ENCODE results near the gene MC2R. TPM values are rescaled to one million over a fixed set of nuclear protein-coding genes. Genes with fewer than 3 reads are reported as not detected.

MC2R gene
- total RNA-seq, 1 donor from 2014 or later: not detected

DNA sequence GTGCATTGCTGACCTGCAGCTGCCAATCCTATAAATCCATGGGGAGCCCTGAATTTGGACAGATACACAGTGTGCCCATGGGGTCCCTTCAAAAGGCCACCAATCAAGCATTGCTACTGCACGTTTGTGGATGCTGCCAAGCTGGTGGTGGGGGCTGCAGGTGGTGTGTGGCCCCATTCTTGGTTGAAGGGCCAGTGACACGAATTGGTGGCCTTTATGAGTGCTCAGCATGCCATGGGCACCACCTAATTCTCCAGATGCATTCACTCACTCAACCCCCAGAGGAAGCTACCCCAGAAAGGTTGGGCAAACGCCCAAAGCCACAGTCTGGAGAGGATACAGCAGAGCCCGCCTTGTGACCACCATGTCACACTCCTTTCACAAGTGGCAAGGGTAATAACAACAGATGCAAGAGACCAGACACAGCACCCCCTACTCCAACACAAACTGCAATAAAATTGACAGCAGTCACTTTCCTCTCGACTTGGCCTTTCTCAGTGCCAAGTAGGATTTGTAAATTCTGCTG is 27.1 kb downstream of the MC2R start:
- no peaks in the 10 kb centered on the region for H3K36me3 ChIP-seq
- no peak overlapping the region for H3K4me3 ChIP-seq
- no peaks in the 10 kb centered on the region for H3K27me3 ChIP-seq (ENCODE audit: low read depth)
- intact Hi-C loops (cut with DNase I): no loop called here
- no peaks in the 10 kb centered on the region for H3K4me1 ChIP-seq
- no peak for DNase-seq
- H3K9me3 ChIP-seq: no peaks in the 10 kb centered on the region
- TF ChIP-seq, protein P1, sequence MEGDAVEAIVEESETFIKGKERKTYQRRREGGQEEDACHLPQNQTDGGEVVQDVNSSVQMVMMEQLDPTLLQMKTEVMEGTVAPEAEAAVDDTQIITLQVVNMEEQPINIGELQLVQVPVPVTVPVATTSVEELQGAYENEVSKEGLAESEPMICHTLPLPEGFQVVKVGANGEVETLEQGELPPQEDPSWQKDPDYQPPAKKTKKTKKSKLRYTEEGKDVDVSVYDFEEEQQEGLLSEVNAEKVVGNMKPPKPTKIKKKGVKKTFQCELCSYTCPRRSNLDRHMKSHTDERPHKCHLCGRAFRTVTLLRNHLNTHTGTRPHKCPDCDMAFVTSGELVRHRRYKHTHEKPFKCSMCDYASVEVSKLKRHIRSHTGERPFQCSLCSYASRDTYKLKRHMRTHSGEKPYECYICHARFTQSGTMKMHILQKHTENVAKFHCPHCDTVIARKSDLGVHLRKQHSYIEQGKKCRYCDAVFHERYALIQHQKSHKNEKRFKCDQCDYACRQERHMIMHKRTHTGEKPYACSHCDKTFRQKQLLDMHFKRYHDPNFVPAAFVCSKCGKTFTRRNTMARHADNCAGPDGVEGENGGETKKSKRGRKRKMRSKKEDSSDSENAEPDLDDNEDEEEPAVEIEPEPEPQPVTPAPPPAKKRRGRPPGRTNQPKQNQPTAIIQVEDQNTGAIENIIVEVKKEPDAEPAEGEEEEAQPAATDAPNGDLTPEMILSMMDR (IDR thresholded peaks at IDR 0.05): no peak
- ATAC-seq: no peak
- no peak overlapping the region for H3K27ac ChIP-seq

DNA sequence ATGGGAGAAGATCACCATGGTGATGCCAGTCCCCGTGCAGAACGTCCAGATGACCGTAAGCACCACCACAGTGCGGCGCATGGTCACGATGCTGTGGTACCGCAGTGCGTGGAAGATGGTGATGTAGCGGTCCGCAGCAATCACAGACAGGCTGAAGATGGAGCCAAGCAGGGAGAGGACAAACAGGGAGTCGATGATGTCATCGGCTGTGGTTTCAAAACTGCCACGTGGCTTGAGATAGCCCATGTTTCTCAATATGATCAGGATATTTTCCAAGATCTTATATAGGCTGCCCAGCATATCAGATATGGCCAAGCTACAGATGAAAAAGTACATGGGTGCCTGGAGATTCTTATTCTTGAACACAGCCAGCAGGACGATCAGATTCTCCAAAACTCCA is 30.3 kb downstream of the MC2R start:
- intact Hi-C loops (cut with DNase I): no loop called here

DNA sequence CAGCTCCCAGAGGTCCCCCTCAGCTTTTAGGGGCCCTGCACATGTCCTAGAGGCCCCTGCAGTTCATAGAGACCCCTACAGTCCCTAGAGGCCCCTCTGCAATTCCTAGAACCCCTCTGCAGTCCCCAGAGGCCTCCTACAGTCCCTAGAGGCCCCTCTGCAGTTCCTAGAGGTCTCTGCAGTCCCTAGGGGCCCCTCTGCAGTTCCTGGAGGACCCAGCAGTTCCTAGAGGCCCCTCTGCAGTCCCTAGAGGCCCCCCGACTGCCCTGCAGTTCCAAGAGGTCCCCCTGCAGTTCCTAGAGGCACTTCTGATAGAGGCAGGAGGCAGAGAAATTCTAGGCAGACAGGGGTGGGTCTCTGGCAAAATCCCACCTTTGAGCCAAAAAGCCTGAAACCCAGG is 35.4 kb downstream of the MC2R start:
- Histone ChIP-seq H3K4me1 (no peaks in the 10 kb centered on the region), H3K27me3 (ENCODE audit: low read depth) (no peaks in the 10 kb centered on the region), H3K36me3 (no peaks in the 10 kb centered on the region), H3K9me3 (no peaks in the 10 kb centered on the region), H3K27ac (no peak overlapping the region), H3K4me3 (no peak overlapping the region)
- TF ChIP-seq, protein P1 (IDR thresholded peaks at IDR 0.05): no peak
- ATAC-seq (no peak), DNase-seq (no peak)
- intact Hi-C loops (cut with DNase I): no loop called here

More for the DNA sequence above, 30.3 kb downstream of the MC2R start:
- no peaks in the 10 kb centered on the region for H3K27me3 ChIP-seq (ENCODE audit: low read depth)
- DNase-seq (no peak), ATAC-seq (no peak)
- H3K9me3 ChIP-seq: no peaks in the 10 kb centered on the region
- H3K4me3 ChIP-seq: no peak overlapping the region
- H3K27ac ChIP-seq: no peak overlapping the region
- H3K4me1 ChIP-seq: no peaks in the 10 kb centered on the region
- TF ChIP-seq, protein P1 (IDR thresholded peaks at IDR 0.05): no peak
- no peaks in the 10 kb centered on the region for H3K36me3 ChIP-seq

DNA sequence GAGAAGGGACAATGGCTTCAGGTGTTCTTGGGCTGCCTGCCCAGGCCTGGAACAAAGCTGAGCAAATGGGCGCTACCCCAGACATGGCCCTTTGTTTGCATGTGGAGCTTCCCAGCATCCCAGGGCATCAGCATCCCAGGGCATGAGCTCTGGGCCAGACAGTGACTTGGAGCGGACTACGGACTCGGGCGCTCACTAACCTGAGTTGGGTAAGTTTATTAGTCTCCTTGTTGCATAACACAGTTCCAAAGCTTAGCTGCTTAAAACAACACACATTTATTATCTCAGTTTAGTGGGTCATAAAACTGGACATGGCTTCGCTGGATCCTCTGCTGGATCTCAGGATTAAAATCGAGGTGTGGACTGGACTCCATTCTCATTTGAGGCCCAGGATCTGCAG is 35.8 kb downstream of the MC2R start:
- no peak overlapping the region for H3K27ac ChIP-seq
- no peak for ATAC-seq
- intact Hi-C loops (cut with DNase I): no loop called here

DNA sequence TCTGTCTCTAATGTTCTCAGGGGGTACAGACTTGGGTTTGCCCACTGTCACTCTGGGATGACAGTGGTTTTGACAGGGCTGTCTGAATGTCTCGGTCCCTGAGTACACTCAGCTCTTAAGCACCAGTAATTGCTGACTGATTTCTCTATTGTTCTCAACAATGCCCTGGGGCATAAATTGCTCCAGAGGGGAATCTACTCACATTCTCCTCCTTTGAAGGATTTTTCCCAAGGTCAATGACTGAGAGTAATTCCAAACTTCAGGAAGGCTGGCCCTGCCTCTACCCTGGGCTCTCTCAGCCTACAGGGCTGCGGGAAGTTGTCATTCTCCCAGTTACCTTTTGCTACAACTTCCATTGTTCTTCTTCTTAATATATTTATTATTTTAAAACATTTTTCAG is 36.5 kb downstream of the MC2R start:
- intact Hi-C loops (cut with DNase I): no loop called here
- no peaks in the 10 kb centered on the region for H3K27me3 ChIP-seq (ENCODE audit: low read depth)
- TF ChIP-seq, protein P1 (IDR thresholded peaks at IDR 0.05): no peak
- H3K27ac ChIP-seq: no peak overlapping the region
- ATAC-seq (no peak), DNase-seq (no peak)
- H3K9me3 ChIP-seq: no peaks in the 10 kb centered on the region
- no peaks in the 10 kb centered on the region for H3K36me3 ChIP-seq
- no peak overlapping the region for H3K4me3 ChIP-seq
- no peaks in the 10 kb centered on the region for H3K4me1 ChIP-seq

More for the DNA sequence above, 35.8 kb downstream of the MC2R start:
- no peaks in the 10 kb centered on the region for H3K4me1 ChIP-seq
- TF ChIP-seq, protein P1 (IDR thresholded peaks at IDR 0.05): no peak
- DNase-seq: no peak
- no peaks in the 10 kb centered on the region for H3K36me3 ChIP-seq
- no peak overlapping the region for H3K4me3 ChIP-seq
- no peaks in the 10 kb centered on the region for H3K27me3 ChIP-seq (ENCODE audit: low read depth)
- H3K9me3 ChIP-seq: no peaks in the 10 kb centered on the region

DNA sequence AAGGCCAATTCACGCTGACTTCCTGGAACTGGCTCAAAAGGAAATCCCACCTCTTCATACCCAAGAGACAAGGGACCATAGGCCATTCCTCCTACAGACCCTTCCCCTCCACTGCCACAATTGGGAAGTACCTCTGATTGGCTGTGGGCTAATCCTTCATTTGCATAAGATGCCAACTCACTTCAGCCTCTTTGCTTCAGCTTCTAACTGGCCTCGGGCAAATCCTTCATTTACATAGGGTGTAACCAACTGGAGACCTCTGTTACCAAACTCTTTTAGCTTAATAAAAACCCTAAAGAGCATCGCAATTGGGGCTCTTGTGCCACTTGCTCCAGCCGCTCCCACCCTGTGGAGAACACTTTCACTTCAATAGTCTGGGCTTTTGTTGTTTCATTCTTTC is 38.2 kb downstream of the MC2R start:
- intact Hi-C loops (cut with DNase I): no loop called here
- Histone ChIP-seq H3K27me3 (ENCODE audit: low read depth) (peaks cover 9% of the 10 kb centered on the region), H3K9me3 (no peaks in the 10 kb centered on the region), H3K27ac (no peak overlapping the region), H3K4me1 (no peaks in the 10 kb centered on the region), H3K4me3 (no peak overlapping the region), H3K36me3 (no peaks in the 10 kb centered on the region)
- TF ChIP-seq, protein P1 (IDR thresholded peaks at IDR 0.05): no peak
- DNase-seq (no peak), ATAC-seq (no peak)

Data from lower lobe of right lung (tissue), 2 donors.